Gastrocnemius medialis (tissue), 4 donors: ENCODE measurements around the gene TEKTIP1. TPM values are rescaled to one million over a fixed set of nuclear protein-coding genes. Genes with fewer than 3 reads are reported as not detected.

ENCODE experiments used
- ATAC-seq, 2 donors: fragments of 150-250 bp; one replicate each; pipeline ENCODE4 v1.9.1; 2016
- DNase-seq, 2 donors: peaks; one replicate each; pipeline ENCODE4 v3.0.0-alpha.2; 2019
- H3K27ac ChIP-seq, 4 donors: fragments of 200-600 bp; sonication (generic); 1 replicate in 1 of 4; 2 replicates in 3 of 4; pipeline ENCODE4 v1.5.1; 2016 to 2018; ENCODE audit warnings: mild to moderate bottlenecking in 2 of 4, moderate library complexity in 1 of 4
- H3K27me3 ChIP-seq, 3 donors: fragments of 200-600 bp; sonication (generic) in 2 of 3; 1 replicate in 1 of 3; 2 replicates in 2 of 3; pipeline versions ENCODE4 v1.5.1 to v1.6.0; 2016 to 2019; ENCODE audit warnings: mild to moderate bottlenecking in 1 of 3, moderate library complexity in 1 of 3
- H3K36me3 ChIP-seq, 2 donors: fragments of 200-600 bp; sonication (generic) in 1 of 2; one replicate each; pipeline ENCODE4 v1.5.1; 2017 to 2018
- H3K4me1 ChIP-seq, 2 donors: fragments of 200-600 bp; sonication (generic) in 1 of 2; one replicate each; pipeline ENCODE4 v1.5.1; 2016 to 2017; ENCODE audit warnings: mild to moderate bottlenecking in 2 of 2
- H3K4me3 ChIP-seq, 4 donors: fragments of 200-600 bp; sonication (generic) in 3 of 4; 1 replicate in 1 of 4; 2 replicates in 3 of 4; pipeline ENCODE4 v1.5.1; 2016 to 2019; ENCODE audit warnings: mild to moderate bottlenecking in 2 of 4
- H3K9me3 ChIP-seq, 3 donors: fragments of 200-600 bp; sonication (generic) in 2 of 3; 1 replicate in 1 of 3; 2 replicates in 2 of 3; pipeline ENCODE4 v1.5.1; 2016 to 2019
- POLR2A ChIP-seq, 2 donors: fragments of 450-650 bp; IDR thresholded peaks; one replicate each; pipeline ENCODE4 v1.6.1; 2017; ENCODE audit warnings: antibody characterized with exemption in 2 of 2, mild to moderate bottlenecking in 2 of 2, moderate library complexity in 2 of 2
- in situ Hi-C, 4 donors: fragments of 200-750 bp; cut with MboI; loops; one replicate each; pipeline versions ENCODE4 v1.15.0 to v1.8.0; 2017; ENCODE audit warnings: low sequenced_read_pairs in 4 of 4
- intact Hi-C: fragments of 100-400 bp; cut with DNase I; formaldehyde crosslinking; loops from one replicate; pipeline ENCODE4 v1.15.1; 2023; ENCODE audit warnings: low total_unique reads
- total RNA-seq, 4 donors: library from RNA; depleted of rRNA; stranded (reverse); fragments of >200 nt; gene quantifications; one replicate each; pipeline versions ENCODE4 v1.1.0 to v1.2.3, GENCODE V29; 2016
- TF ChIP-seq, protein P1 (sequence below), 5 experiments: fragments of 450-650 bp in 3 of 5; fragments of 200-600 bp in 2 of 5; sonication (generic) in 2 of 5; IDR thresholded peaks in 4 of 5; conservative IDR thresholded peaks in 1 of 5; 1 replicate in 4 of 5; 2 replicates in 1 of 5; pipeline ENCODE4 v1.5.1; 2016 to 2019; ENCODE audit warnings: antibody characterized with exemption in 5 of 5, mild to moderate bottlenecking in 3 of 5, moderate library complexity in 3 of 5

TEKTIP1 gene
- total RNA-seq: not detected

DNA sequence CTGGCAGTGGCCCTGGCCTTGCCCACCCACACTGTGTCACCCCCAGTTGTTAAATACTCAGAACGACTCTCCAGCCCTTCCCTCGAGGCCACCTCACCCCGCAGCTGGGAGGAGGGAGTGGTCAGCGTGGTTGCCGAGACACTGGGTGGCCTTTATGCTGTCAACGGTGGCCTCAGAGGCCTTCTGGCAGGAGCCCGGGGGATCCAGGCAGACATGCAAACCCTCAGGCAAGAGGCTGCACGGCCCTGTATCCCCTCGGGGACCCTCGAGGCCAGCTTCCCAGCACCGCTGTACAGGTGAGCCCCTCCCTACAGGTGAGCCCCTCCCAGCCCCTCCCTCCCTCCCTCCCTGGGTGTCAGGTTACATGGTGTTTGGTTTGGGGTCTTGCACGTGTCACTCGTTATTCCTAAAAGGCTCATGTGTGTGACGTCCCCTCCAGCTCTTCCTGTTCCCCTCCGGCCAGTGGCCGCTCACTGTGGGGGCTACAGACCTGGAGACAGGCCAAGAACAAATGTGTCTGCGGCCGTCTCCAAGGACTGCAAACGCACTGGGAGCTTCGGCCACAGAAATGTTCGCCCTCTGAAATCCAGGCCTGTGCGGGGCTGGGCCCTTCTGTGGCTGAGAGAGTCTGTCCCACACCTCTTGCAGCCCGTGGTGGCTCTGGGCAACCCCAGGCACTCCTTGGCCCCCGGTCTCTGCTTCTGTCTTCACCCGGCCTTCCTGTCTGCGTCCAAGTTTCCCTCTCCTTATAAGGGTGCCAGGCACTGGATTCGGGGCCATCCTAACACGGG lies at the start of gene TEKTIP1:
TEKTIP1 (plus strand) TSS at position 210 of the 791 bp plus-strand sequence; CDS start at position 214, 4 bp downstream.
- no peaks in the 10 kb centered on the region for H3K4me1 ChIP-seq
- no peak within 1 kb of the TSS for H3K4me3 ChIP-seq
- in situ Hi-C loops (no loop called here), intact Hi-C loops (no loop called here)
- H3K27ac ChIP-seq: no peak within 1 kb of the TSS
- ATAC-seq (no peak), DNase-seq (no peak)
- H3K9me3 ChIP-seq: no peaks in the 10 kb centered on the region
- H3K27me3 ChIP-seq: no peaks in the 10 kb centered on the region
- TF ChIP-seq, protein P1, sequence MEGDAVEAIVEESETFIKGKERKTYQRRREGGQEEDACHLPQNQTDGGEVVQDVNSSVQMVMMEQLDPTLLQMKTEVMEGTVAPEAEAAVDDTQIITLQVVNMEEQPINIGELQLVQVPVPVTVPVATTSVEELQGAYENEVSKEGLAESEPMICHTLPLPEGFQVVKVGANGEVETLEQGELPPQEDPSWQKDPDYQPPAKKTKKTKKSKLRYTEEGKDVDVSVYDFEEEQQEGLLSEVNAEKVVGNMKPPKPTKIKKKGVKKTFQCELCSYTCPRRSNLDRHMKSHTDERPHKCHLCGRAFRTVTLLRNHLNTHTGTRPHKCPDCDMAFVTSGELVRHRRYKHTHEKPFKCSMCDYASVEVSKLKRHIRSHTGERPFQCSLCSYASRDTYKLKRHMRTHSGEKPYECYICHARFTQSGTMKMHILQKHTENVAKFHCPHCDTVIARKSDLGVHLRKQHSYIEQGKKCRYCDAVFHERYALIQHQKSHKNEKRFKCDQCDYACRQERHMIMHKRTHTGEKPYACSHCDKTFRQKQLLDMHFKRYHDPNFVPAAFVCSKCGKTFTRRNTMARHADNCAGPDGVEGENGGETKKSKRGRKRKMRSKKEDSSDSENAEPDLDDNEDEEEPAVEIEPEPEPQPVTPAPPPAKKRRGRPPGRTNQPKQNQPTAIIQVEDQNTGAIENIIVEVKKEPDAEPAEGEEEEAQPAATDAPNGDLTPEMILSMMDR (IDR thresholded peaks at IDR 0.05 in 4 of 5, conservative IDR thresholded peaks at IDR 0.05 in 1 of 5): no peak
- TF ChIP-seq POLR2A (IDR thresholded peaks at IDR 0.05): no peak
- H3K36me3 ChIP-seq: peaks cover 0 to 22% of the 10 kb centered on the region in 2 donors

DNA sequence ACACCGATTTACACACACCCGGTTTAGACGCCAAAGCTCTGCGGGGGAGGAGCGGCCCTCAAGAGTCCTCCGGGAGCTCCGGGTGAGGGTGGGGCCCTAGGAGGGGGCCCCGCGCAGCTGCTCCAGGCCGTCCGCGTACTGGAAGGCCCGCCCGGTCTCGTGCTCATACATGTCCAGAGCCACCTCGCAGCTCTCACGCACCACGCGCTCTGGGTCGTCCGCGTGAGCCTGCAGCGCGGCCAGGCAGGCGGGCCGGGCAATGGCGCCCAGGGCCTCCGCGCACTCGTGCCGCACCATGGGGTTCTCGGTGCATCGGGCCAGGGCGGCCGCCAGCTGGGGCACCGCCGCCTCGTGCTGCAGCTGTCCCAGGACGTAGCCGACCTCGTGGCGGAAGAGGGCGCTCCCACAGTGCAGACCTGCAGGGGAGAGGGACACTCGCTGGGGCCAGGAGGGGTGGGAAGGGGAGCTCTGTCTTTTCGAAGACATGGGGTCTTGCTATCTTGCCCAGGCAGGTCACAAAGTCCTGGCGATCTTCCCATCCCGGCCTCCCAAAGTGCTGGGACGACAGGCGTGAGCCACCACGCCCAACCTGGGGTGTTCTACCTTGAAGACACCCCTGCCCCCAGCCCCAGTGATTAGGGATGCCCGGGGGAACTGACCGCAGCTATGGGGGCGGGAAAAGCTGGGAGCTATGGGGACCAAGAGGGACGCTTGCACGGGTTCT lies 47.4 kb upstream of the TEKTIP1 start:
- no peak for DNase-seq
- Histone ChIP-seq H3K4me3 (no peak overlapping the region), H3K27me3 (no peaks in the 10 kb centered on the region), H3K27ac (no peak overlapping the region), H3K9me3 (no peaks in the 10 kb centered on the region), H3K4me1 (no peaks in the 10 kb centered on the region), H3K36me3 (peaks cover 0 to 43% of the 10 kb centered on the region in 2 donors)
- in situ Hi-C loops (no loop called here), intact Hi-C loops (no loop called here)
- TF ChIP-seq POLR2A (IDR thresholded peaks at IDR 0.05): no peak
- TF ChIP-seq, protein P1 (IDR thresholded peaks at IDR 0.05 in 4 of 5, conservative IDR thresholded peaks at IDR 0.05 in 1 of 5): no peak
- no peak for ATAC-seq

DNA sequence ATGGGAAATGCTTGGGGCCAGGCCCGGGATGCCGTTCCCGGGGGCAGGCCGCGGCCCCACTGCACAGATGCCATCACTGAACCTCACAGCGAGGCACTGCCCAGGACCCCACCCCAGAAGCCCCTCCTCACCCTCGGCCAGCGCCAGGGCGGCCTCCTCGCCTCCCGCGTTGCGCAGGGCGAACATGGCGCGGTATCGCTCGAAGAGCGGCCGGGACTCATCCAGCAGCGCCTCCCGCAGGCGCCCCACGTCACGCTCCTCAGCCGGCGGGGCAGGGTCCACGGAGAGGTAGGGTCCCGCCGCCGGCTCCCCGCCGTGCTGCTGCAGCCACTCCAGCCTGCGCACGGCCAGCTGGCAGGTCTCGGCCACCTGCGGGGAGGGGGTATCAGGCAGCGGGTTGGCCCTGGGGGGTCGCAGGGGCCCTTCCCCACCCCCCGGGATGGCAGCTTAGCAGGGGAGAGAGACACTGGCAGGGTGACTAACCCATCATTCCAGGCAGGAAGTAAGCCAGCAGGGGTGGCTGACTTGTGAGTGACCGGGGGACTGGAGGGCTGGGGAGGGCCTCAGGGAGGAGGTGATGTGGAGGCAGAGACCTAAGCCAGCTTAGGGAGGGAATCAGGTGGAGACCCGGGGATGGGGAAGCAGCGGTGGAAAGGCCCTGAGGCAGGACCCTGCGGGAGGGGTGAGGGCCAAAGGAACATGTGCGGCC lies 46.7 kb upstream of the TEKTIP1 start:
- Histone ChIP-seq H3K4me1 (no peaks in the 10 kb centered on the region), H3K36me3 (peaks cover 0 to 44% of the 10 kb centered on the region in 2 donors), H3K27me3 (no peaks in the 10 kb centered on the region), H3K4me3 (no peak overlapping the region), H3K27ac (no peak overlapping the region), H3K9me3 (no peaks in the 10 kb centered on the region)
- no peak for ATAC-seq
- intact Hi-C loops: no loop called here
- DNase-seq: no peak
- in situ Hi-C loops: no loop called here
- TF ChIP-seq, protein P1 (IDR thresholded peaks at IDR 0.05 in 4 of 5, conservative IDR thresholded peaks at IDR 0.05 in 1 of 5): no peak

DNA sequence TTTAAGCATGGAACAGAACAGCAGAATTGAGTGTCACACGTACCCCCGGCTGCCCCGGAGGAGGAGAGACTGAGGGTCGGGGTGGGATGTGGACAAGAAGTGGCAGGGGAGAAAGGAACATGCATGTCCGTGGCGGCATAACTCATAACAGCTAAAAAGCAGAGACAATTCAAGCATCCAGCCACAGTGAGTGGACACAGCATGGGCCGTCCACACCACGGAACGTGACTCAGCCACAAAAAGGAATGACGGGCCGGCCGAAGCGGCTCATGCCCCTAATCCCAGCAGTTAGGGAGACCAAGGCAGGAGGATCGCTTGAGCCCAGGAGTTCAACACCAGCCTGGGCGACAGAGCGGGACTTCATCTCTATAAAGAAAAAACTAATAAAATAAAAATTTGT lies 46.1 kb upstream of the TEKTIP1 start:
- Histone ChIP-seq H3K27ac (no peak overlapping the region), H3K4me1 (no peaks in the 10 kb centered on the region), H3K9me3 (no peaks in the 10 kb centered on the region), H3K4me3 (no peak overlapping the region), H3K36me3 (peaks cover 0 to 44% of the 10 kb centered on the region in 2 donors), H3K27me3 (no peaks in the 10 kb centered on the region)
- in situ Hi-C loops (no loop called here), intact Hi-C loops (no loop called here)
- DNase-seq: no peak
- TF ChIP-seq, protein P1 (IDR thresholded peaks at IDR 0.05 in 4 of 5, conservative IDR thresholded peaks at IDR 0.05 in 1 of 5): no peak
- no peak for TF ChIP-seq POLR2A (IDR thresholded peaks at IDR 0.05)
- no peak for ATAC-seq
